Measurements from ENCODE around the gene ZFAND3.

ZFAND3 gene

DNA sequence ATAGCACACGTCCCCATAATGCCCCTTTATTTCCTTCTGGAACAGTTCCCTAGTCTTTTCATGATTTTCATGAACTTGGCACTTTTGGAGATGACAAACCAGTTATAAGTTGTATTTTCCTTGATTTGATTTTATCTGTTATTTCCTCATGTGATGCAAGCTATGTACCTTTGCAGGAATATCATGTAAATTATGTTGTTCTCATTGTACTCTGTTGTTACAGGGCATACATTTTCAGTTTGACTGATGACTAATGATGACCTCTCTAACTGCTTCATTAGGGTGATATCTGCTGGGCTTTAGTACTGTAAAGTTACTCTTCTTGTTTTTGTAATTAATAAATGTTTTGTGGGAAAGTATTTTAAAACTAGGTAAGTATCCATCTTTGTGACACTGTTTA, 147.3 kb downstream of the ZFAND3 start:
- peaks cover 44% of the 10 kb centered on the region for H3K4me1 Mint-ChIP-seq
- no peak for DNase-seq (ENCODE audit: low spot score in 2 of 2)
- no peak overlapping the region for H3K4me3 Mint-ChIP-seq
- no peak for ATAC-seq (ENCODE audit: low read depth)
- H3K27ac Mint-ChIP-seq, result no peak overlapping the region
- peaks cover 2% of the 10 kb centered on the region for H3K9me3 Mint-ChIP-seq
- peaks cover 23% of the 10 kb centered on the region for H3K36me3 Mint-ChIP-seq
- no peaks in the 10 kb centered on the region for H3K27me3 Mint-ChIP-seq

DNA sequence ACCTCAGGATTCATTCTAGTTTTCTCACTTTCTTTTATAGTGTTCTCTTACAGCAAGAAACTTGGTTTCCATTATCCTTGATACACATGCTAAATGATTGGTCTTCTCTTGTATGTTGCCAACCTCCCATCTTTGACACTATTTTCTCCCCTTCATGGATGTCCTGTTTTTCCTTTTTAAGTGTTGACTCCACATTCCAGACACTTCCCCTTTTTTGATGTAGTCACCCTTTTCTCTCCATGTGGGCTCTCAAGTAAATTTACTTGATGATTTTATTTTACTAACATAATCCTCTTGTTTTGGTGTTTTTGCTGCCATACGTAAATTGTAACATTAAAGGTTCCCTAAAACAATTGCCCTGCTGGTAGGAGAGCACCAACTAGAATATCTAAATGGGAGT, 148.1 kb downstream of the ZFAND3 start:
- no peaks in the 10 kb centered on the region for H3K27me3 Mint-ChIP-seq
- H3K36me3 Mint-ChIP-seq, result peaks cover 18% of the 10 kb centered on the region
- H3K27ac Mint-ChIP-seq, result no peak overlapping the region
- H3K4me1 Mint-ChIP-seq, result peaks cover 44% of the 10 kb centered on the region
- H3K4me3 Mint-ChIP-seq, result no peak overlapping the region
- ATAC-seq (ENCODE audit: low read depth), result no peak
- DNase-seq (ENCODE audit: low spot score in 2 of 2), result no peak
- H3K9me3 Mint-ChIP-seq, result no peaks in the 10 kb centered on the region

DNA sequence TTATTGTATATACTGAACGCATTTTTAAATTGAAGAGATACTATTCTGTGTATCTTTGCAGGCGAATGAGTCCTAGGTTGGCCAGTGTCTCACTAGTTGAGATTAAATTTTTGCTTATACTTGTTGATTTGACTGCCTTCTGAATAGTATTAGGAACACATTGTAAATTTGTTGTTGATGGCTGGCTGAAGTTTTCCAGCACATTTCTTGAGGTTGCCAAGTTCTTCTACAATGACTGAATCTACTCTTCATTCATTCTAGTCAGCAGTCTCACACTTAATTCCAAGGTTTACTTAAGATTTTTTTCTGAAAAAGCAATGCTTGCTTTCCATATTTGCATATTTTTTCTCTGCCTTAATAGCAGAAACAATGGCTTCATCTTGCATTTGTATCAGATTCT, 151.7 kb downstream of the ZFAND3 start:
- Mint-ChIP-seq H3K27me3 (no peaks in the 10 kb centered on the region), H3K4me1 (peaks cover 16% of the 10 kb centered on the region), H3K36me3 (peaks cover 15% of the 10 kb centered on the region), H3K27ac (no peak overlapping the region), H3K9me3 (no peaks in the 10 kb centered on the region), H3K4me3 (no peak overlapping the region)
- DNase-seq (ENCODE audit: low spot score in 2 of 2), result no peak
- ATAC-seq (ENCODE audit: low read depth), result no peak

DNA sequence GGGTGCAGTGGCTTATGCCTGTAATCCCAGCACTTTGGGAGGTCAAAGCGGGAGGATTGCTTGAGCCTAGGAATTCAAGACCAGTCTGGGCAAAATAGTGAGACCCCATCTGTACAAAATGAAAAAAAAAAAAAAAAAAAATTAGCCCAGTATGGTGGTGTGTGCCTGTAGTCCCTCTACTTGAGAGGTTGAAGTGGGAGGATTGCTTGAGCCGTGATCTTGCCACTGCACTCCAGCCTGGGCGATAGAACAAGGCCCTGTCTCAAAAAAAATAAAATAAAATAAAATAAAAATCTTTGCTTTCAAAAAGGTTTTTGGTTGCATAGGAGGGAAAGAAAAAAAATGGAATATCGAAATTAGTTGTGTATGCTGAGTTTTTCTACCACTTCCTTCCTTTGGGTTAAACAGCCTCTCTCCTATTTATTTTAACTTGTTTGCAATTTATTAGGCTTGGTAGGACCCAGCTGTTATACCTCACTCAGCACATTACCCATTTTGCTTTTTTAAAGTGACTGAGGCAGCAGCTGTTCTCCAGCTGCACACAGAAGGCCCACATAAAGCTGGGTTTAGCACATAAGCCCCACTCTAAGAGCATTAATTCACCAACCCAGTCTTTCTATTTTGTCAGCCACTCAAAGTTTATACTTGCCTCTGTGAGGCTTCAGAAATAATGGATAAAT, 152.3 kb downstream of the ZFAND3 start:
- ATAC-seq (ENCODE audit: low read depth), result no peak
- DNase-seq (ENCODE audit: low spot score in 2 of 2), result no peak
- Mint-ChIP-seq H3K36me3 (peaks cover 15% of the 10 kb centered on the region), H3K4me1 (peaks cover 18% of the 10 kb centered on the region), H3K27ac (peak overlapping the region; percentile 50), H3K4me3 (no peak overlapping the region), H3K9me3 (peaks cover 1% of the 10 kb centered on the region), H3K27me3 (no peaks in the 10 kb centered on the region)

DNA sequence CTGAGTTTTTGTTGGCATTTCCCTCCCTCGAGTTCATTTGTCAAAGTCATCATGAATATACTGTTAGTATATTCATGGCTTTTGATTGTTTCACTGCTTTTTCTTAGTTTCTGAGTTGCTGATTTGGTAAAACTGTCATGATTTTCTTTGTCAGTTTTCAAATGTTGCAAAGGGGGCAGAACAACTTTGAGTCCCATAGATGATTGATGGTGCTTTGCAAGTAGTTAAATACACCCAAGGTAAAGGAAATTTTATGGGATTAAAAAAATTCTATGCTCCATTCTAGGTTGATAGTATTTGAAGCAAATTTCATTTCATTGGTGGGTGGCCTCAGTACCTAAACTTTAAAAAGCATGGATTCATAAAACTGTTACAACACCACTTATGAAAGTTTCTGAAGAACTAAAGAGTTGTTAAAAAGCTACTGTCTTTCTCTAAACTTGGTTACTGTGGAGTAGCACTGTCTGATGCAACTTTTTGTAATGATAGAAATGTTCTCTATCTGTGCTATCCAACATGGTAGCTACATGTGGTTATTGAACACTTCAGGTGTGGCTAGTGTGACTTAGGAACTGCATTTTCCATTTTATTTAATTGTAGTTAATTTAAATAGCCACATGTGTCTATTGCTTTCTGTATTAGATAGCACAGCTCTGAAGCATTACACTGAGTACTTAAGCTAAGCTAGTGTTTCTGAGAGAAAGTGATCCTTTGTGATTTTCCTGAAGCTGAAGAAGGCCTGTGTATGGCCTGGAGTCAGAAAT, 153.6 kb downstream of the ZFAND3 start:
- Mint-ChIP-seq H3K36me3 (peaks cover 14% of the 10 kb centered on the region), H3K9me3 (peaks cover 4% of the 10 kb centered on the region), H3K27ac (peak overlapping the region; percentile 20), H3K4me1 (peaks cover 17% of the 10 kb centered on the region), H3K4me3 (no peak overlapping the region), H3K27me3 (no peaks in the 10 kb centered on the region)
- no peak for DNase-seq (ENCODE audit: low spot score in 2 of 2)
- no peak for ATAC-seq (ENCODE audit: low read depth)

DNA sequence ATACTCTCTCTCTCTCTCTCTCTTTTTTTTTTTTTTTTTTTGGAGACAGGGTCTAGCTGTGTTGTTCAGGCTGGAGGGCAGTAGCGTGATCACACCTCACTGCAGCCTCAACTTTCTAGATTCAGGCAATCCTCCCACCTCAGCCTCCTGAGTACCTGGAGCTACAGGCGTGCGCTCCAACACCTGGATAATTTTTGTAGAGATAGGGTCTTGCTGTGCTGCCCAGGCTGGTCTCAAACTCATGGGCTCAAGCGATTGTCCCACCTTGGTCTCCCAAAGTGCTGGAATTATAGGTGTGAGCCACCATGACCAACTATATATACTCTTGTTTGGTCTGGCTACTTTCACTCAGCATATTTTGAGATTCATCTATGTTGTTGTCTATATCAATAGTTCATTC, 154.9 kb downstream of the ZFAND3 start:
- Mint-ChIP-seq H3K4me3 (no peak overlapping the region), H3K9me3 (peaks cover 4% of the 10 kb centered on the region), H3K27ac (no peak overlapping the region), H3K36me3 (peaks cover 12% of the 10 kb centered on the region), H3K4me1 (peaks cover 17% of the 10 kb centered on the region), H3K27me3 (no peaks in the 10 kb centered on the region)
- ATAC-seq (ENCODE audit: low read depth) (no peak), DNase-seq (ENCODE audit: low spot score in 2 of 2) (no peak)

DNA sequence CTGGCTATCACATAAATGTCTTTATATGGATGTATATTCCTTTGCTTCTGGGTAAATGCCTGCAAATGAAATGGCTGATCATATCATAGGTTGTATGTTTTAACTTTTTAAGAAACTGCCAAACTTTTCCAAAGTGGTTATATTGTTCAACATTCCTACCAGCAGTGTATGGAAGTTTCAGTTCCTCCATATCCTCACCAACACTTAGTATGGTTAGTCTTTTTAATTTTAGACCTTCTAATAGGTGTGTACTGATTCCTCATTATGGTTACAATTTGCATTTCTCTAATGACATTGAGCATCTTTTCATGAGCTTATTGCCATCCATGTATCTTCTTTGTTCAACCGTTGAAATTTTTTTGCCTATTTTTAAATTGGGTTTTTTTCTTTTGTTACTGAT, 155.4 kb downstream of the ZFAND3 start:
- no peak for DNase-seq (ENCODE audit: low spot score in 2 of 2)
- peaks cover 4% of the 10 kb centered on the region for H3K9me3 Mint-ChIP-seq
- H3K4me3 Mint-ChIP-seq, result no peak overlapping the region
- no peaks in the 10 kb centered on the region for H3K27me3 Mint-ChIP-seq
- ATAC-seq (ENCODE audit: low read depth), result no peak
- H3K4me1 Mint-ChIP-seq, result peaks cover 22% of the 10 kb centered on the region
- H3K36me3 Mint-ChIP-seq, result peaks cover 12% of the 10 kb centered on the region
- H3K27ac Mint-ChIP-seq, result no peak overlapping the region

DNA sequence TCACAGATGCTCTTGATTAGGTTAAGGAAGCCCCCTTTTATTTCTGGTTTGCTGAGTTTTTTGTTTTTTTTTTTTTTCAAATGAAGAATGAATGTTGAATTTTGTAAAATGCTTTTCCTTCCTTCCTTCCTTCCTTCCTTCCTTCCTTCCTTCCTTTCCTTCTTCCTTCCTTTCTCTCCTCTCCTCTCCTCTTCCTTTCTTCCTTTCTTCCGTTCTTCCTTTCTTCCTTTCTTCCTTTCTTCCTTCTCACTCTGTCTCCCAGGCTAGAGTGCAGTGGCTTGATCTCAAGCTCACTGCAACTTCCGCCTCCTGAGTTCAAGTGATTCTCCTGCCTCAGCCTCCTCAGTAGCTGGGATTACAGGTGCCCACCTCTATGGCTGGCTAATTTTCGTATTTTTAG, 158.2 kb downstream of the ZFAND3 start:
- DNase-seq (ENCODE audit: low spot score in 2 of 2), result no peak
- H3K9me3 Mint-ChIP-seq, result peaks cover 4% of the 10 kb centered on the region
- peaks cover 12% of the 10 kb centered on the region for H3K36me3 Mint-ChIP-seq
- peak overlapping the region; percentile 49 for H3K27ac Mint-ChIP-seq
- H3K4me3 Mint-ChIP-seq, result peak overlapping the region; percentile 35
- peaks cover 34% of the 10 kb centered on the region for H3K4me1 Mint-ChIP-seq
- no peaks in the 10 kb centered on the region for H3K27me3 Mint-ChIP-seq
- ATAC-seq (ENCODE audit: low read depth), result no peak

DNA sequence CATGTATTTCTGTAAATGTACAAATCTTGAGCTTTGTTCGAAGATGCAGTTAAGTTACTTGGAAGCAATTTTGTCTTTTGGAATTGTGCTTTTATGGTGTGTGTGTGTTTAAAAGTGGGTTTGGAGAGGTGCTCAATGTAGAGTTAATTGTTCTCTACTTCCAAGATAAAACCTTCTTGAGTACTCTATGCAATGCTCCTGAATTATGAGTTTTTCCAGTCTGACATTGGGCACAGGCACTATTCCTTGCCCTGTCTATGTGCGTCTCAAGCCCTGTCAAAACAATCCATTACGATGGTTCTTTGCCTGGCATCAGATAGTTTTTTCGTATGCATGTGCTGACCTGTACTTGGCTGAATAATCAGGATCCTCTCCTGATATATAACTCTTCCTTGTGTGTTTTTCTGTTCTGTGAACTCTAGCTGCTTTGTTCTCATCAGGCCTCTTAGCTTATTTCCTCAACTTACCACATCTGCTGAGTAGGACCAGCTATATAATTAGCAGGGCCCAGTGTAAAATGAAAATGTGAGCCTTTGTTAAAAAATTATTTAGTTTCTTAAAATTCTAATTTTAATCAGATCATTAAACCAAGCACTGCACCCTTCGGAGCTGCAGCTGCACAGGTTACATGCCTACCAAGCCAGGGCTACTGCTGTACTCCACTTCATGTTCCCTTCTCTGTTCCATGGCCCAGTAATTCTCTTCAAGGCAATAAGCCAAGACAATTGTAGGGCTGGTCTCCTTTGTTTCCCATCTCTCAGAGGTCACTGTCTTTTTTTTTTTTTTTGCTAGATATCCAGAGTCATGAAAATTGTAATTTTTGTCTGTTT, 160.1 kb downstream of the ZFAND3 start:
- DNase-seq (ENCODE audit: low spot score in 2 of 2) (no peak), ATAC-seq (ENCODE audit: low read depth) (no peak)
- Mint-ChIP-seq H3K9me3 (peaks cover 4% of the 10 kb centered on the region), H3K36me3 (peaks cover 10% of the 10 kb centered on the region), H3K4me1 (peaks cover 44% of the 10 kb centered on the region), H3K27ac (peak overlapping the region; percentile 9), H3K4me3 (no peak overlapping the region), H3K27me3 (no peaks in the 10 kb centered on the region)

DNA sequence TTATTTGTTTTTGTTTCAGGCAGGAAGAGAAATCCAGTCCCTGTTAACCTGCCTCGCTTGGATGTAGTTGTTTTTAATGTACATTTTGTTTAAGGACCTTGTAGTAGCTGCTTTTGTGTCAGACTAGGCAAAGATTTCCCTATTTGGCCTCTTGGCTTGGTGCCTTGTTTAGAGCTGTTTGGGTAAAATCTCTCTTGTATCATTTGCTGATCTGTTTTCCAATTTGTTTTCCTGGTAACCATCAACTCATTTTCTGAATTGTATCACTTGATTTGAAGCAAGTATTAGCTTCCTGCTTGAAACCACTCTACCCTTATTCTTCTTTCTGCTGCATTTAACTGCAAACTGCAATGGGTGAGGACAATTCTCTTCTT, 160.7 kb downstream of the ZFAND3 start:
- no peak for ATAC-seq (ENCODE audit: low read depth)
- peaks cover 44% of the 10 kb centered on the region for H3K4me1 Mint-ChIP-seq
- no peak overlapping the region for H3K4me3 Mint-ChIP-seq

DNA sequence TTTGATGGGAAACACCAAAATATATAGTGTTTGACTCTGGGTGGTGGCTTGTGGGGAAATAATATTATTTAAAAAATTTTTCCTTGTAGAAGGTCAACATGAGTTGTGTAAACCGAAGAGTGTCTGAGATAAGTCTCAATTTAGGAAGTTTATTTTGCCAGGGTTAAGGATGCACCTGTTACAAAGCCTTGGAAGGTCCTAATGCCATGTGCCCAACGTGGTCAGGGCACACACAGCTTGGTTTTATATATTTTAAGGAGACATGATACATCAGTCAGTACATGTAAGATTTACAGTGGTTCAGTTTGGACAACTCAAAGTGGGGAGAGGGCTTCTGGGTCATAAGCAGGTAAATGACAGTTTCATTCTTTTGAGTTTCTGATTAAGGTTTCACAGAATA, 162.1 kb downstream of the ZFAND3 start:
- Mint-ChIP-seq H3K9me3 (peaks cover 2% of the 10 kb centered on the region), H3K4me1 (peaks cover 46% of the 10 kb centered on the region)

More for the DNA sequence above, 160.7 kb downstream of the ZFAND3 start:
- Mint-ChIP-seq H3K27me3 (no peaks in the 10 kb centered on the region), H3K36me3 (peaks cover 10% of the 10 kb centered on the region), H3K9me3 (peaks cover 4% of the 10 kb centered on the region), H3K27ac (peak overlapping the region; percentile 9)
- DNase-seq (ENCODE audit: low spot score in 2 of 2), result no peak

DNA sequence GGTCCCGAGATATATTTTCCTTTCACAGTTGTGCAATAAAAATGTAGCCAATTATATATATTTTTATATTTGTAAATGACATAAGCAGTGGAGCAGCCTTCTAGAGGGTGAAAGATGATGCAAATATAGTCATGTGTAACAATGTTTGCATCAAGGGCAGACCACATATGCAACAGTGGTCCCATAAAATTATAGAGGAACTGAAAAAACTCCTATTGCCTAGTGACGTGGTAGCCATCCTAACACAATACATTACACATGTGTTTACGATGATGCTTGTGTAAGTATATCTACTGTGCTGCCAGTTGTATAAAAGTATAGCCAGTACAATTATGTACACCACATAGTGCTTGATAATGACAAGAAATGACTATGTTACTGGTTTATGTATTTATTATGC, 162.8 kb downstream of the ZFAND3 start:
- H3K4me1 Mint-ChIP-seq, result peaks cover 49% of the 10 kb centered on the region

More for the DNA sequence above, 162.1 kb downstream of the ZFAND3 start:
- DNase-seq (ENCODE audit: low spot score in 2 of 2) (no peak), ATAC-seq (ENCODE audit: low read depth) (no peak)
- Mint-ChIP-seq H3K27me3 (no peaks in the 10 kb centered on the region), H3K36me3 (peaks cover 7% of the 10 kb centered on the region), H3K27ac (peak overlapping the region; percentile 67), H3K4me3 (no peak overlapping the region)

DNA sequence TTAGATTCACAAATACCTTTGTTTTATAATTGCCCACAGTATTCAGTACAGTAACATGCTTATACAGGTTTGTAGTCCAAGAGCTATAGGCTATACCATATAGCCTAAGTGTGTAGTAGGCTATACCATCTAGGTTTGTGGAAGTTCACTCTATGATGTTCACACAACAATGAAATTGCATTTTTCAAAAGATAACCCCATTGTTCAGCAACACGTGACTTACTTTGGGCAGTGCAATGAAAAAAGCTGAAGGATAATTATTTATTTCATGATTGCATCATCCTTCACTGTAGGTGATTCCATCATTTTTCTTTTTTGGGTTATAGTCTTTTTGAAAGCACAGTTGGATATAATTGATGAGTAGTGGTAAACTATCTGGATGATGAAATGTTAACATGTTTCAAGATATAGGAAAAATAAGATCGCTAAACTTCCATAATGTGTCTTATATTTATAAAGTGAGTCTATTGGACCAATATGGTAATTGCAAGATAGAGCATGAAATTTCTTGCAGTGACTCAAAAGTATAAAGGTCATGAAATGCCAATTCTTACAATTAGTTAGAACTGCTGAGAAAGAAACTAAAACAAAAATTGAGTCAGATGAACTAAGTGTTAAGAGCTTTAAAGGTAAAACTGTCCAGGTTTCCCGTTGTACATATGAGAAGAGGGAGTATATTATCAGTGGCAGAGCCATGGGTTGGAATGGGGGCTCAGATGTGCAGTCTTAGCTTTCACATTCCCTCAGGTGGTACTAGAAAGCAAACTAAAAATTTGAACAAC, 164.4 kb downstream of the ZFAND3 start:
- peaks cover 52% of the 10 kb centered on the region for H3K4me1 Mint-ChIP-seq
- no peak overlapping the region for H3K27ac Mint-ChIP-seq
- no peak overlapping the region for H3K4me3 Mint-ChIP-seq
- no peaks in the 10 kb centered on the region for H3K9me3 Mint-ChIP-seq
- H3K36me3 Mint-ChIP-seq, result no peaks in the 10 kb centered on the region
- H3K27me3 Mint-ChIP-seq, result no peaks in the 10 kb centered on the region
- ATAC-seq (ENCODE audit: low read depth) (no peak), DNase-seq (ENCODE audit: low spot score in 2 of 2) (no peak)

More for the DNA sequence above, 162.8 kb downstream of the ZFAND3 start:
- H3K36me3 Mint-ChIP-seq, result peaks cover 6% of the 10 kb centered on the region
- no peaks in the 10 kb centered on the region for H3K27me3 Mint-ChIP-seq
- peaks cover 2% of the 10 kb centered on the region for H3K9me3 Mint-ChIP-seq
- no peak overlapping the region for H3K4me3 Mint-ChIP-seq
- peak; percentile 90 for ATAC-seq (ENCODE audit: low read depth)
- H3K27ac Mint-ChIP-seq, result no peak overlapping the region
- no peak for DNase-seq (ENCODE audit: low spot score in 2 of 2)

Measured in memory B cell (primary cell).